Stimulated activated CD8-positive, alpha-beta memory T cell treated with anti-CD3 and anti-CD28 coated beads, Interleukin-7, amount 100 ng/mL, for 48 hours (primary cell): ENCODE measurements around the gene ADAM19.

Source experiments
- DNase-seq, 2 donors: peaks; one replicate each; pipeline ENCODE4 v3.0.0-alpha.2; 2020; ENCODE audit warnings: low read depth in 1 of 2; ENCODE audit errors: extremely low read depth in 1 of 2

The ADAM19 gene

DNA sequence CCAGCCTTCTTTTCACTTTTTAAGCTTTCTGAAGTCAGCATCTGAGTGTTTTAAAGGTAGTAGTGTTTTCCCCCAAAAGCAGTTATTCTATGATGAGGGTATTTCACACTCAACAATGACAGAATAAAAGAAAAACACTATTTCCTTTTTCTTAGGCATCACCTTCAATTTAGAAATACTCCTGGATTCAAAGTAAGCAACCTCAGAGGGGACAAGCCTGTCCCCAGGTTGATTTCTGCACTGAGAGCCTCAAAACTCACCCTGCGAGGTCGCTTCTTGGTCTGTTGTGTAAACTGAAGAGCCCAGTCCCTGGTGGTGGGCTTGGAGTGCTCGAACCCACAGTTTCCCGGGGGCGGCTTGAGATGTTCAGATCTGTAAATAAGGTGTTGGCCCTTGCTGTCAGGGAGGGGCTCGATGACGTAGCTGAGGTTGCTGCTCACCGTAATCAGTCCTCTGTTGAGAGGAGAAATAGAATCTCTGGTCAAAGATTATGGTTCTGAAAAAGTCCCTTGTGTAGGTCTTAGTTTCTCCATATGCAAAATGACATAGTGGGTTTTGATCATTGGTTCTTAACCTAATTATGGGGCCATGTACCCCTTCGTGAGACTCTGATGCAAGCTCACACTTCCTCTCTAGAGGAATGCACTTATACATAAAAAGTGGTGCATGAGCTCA is 55.9 kb downstream of the ADAM19 start:
- DNase-seq = no peak

DNA sequence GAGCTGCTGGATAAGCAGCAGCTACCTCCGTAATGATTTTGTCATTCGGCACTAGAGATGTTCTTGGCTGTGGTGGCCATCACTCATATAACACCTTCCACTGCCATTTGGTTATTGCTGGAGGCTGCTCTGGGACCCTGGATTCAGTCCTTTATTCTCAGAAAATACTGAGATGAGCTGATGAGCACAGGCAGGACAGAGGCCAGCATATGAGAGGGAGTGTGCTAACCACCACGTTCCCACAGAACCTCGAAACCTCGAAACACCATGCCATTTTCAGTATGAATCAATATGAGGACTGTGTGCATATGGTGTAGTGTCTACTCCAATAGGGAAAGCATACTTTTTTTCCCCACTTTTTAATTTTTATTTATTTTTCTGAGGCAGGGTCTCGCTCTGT is 56.6 kb downstream of the ADAM19 start:
- peak in 1 of 2 donors; percentile 26 for DNase-seq

DNA sequence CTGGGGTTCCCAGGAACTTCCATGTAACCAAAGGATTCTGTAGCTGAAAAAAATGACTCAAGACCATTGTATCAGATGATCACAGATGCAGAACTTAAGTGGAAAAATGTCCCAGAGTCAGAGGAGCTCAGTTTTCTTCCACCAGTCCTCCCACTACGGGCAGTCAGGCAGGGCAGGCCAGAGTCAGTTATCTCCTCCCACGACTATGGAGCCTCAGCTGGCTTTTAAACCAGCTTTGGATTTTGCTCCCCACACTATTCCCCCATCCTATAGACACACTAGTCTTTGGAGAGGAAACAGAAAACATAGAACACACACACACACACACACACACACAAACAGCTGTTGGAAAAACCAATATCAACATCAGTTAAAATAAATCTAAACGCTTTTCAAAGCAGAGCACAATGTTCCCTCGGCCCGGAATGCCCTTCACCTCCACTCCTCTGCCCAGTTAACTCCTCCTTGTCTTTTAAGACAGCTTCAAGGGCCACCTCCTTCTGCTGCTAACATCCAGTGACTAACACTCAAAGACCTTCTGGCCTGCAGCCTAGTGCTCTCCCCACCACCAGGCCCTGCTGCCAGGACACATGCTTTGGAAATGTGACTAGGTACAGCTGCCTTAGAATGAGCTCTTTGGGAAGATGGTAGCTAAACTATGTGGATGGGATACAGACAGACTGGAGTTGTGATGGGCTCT is 58.8 kb downstream of the ADAM19 start:
- DNase-seq = no peak

DNA sequence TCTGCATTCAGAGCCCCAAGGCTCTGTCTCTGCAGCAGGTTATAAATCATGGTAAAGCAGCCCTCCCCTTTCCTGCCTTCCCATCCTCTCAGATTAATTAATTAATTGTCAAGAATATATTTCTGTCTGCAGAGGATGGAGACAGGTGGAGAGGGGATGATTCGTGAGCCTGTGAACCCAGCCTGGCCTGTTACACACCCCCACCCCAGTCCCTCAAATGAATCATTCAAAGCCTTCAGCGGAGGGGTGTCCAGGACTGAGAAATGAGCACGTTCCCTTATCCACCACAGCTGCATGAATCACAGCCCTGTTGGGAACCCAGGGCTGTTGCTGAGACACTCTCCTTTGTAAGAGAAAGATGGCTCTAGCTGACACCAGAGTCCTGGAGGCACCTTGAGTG is 59.6 kb downstream of the ADAM19 start:
- peak in 1 of 2 donors; percentile 51 for DNase-seq

DNA sequence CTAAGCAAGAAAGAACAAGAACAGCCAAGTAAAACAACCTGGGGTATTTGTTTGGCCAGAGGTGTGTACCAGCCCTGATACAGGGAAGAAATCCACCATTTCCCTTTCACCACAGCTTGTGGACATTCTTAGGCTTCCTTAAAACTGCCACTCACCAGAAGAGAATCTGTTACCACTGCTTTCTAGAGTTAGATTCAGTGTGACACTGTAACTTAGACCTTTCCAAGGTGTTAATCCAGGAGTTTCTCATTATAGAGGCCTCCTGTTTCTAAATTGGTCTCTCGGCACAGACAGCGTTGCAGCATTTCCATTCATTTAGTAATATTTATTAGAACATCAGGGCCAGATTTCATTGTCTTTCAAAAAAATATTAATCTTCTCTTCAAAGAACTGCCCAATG is 60.6 kb downstream of the ADAM19 start:
- DNase-seq = no peak

DNA sequence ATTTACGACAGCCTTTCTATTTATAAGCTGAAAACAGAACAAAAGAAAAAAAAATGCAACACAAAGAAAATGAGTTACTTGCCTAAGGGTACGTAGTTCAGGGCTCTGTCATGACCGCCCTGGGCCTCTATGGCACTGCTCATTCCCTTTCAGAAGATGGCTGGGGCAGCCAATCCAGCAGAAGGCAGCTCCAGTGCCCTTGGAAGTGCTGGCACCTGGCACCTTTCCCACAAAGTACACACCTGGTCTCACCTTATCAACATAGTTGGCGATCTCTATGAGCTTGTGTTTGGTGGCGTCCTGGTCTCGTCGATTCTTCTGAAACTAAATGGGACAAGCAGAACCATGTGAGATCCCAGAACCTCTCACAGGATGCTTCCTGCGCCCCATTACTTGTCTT is 62.4 kb downstream of the ADAM19 start:
- no peak for DNase-seq

DNA sequence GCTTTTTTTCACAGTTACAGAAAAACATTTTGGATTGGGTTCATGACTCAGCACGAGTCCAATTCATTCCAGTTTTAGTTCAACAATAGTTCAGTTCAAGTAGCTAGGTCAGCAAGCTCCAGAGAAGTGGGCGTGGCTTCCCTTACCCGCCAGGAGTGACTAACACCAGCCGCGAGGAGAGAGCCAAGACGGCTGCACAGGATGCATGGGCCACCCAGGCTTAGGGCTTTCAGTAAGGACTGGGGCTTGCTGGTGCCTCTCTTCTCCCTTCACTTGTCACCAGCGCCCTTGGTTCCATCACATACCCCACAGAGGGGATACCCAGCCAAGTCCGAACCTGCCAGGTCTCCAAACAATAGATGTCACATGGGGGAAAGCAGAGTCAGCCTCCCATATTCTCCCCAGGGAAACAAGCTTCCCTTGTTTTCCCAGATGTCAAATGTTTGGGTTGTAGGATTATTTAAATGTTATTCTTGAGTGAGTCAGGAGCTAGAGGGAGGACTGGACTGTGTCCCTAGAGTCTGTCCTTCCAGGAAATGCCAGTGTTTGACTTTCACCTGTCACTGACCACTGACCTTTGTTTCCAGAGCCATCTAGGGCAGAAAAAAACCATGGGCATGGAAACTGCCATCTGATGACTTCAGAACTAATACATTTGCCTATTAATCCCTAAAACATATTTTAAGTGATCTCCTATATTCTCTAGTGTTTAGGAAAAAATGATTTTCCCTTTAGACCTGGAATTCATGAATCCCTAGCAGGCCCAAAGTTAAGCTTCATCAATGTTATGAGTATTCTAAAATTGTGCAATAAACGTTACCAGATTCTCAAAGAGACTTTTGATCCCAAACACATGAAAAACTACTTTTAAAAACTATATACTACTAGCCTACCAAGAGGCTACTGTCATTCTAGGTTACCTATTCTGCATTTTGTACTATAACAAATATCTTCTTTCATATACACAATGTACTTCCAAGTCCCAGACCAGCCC is 63.6 kb downstream of the ADAM19 start:
- peak in 1 of 2 donors; percentile 24 for DNase-seq

DNA sequence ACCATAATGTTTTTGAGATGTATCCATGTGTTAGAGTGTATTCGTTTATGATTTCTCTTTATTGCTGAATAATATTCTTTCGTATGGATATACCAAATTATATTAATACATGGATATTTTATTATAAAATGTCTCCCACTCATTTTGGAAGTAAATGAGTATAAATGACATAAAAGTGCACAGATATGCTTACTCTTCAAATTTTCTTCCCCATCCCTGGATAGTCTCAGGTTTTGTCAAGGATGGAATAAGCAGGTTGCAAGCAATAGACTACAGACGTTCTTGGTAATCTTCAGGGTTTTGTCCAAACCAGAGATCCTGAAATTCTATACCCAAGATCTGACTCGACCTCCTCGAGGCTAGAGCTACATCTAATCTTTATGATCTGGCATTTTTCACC is 64.9 kb downstream of the ADAM19 start:
- no peak for DNase-seq

DNA sequence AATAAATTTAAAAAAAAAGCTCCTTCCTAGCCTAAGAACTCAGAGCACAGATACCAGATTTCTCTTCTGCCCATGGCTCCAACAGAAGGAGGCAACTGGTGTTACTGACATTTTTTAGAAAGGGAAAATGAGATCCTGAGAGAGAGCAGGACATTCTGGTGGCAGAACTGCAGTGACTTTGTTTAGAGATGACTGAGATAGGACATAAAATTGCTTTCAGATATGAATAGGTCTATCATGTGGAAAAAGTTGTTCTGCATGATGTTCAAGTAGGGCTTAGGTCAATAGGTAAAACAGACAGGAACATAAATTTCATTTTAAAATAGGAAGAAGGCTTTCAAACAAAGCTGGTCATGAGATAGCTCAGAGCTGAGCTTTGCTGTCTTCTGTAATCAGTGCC is 66.0 kb downstream of the ADAM19 start:
- no peak for DNase-seq

DNA sequence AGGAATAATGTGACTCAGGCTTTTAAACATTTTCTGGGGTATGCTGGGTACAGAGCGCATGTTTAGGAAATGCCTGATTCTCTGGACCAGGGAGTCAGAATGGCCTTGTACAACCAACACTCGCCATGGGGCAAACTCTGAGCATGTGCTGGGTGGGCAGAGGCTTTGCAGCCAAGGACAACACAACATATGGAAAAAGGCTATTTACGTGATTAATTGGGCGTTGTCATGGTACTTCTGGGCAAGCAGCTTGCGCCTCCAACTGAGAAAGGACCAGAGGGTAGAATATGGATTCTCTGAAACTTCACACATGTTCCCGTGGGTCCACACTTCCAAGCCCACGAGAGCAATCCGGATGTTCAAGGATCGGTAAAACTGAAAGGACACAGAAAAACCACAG is 66.5 kb downstream of the ADAM19 start:
- no peak for DNase-seq

DNA sequence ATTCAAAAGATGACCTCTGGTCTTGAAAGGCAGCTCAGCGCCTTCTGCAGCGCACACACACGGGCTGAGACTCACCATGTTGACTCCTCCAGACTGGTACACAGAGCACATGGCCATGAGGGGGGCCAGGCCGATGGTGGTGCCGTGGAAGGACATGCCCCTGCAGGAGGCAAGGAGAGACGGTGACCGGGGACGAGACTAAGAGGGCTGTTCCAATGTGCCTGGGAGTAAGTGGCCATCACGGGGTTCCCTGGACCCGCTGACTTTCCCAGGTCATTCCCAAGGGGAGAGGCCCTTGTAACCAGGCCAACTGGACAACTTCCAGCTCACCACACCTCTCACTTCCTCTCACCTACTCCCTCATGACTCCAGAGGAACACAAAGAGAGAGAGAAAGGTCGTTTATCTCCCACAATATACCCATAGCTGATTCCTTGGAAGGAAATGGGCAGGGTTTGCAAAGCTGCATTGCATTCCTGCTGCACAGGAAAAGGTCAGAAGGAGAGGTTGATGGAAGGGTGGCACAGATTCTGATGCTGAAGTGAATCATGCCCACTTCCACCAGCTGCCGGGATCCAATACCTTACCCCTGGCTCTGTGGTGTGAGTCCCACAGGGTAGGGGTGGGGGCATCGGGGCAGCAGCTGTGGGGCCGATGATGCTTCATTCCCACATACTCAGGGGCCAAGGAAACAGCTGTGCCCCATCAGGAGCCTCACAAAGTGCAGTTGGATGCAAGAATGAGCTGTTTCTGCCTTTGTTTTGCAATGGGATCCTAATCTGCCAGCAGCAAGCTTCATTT is 68.4 kb downstream of the ADAM19 start:
- DNase-seq = no peak

DNA sequence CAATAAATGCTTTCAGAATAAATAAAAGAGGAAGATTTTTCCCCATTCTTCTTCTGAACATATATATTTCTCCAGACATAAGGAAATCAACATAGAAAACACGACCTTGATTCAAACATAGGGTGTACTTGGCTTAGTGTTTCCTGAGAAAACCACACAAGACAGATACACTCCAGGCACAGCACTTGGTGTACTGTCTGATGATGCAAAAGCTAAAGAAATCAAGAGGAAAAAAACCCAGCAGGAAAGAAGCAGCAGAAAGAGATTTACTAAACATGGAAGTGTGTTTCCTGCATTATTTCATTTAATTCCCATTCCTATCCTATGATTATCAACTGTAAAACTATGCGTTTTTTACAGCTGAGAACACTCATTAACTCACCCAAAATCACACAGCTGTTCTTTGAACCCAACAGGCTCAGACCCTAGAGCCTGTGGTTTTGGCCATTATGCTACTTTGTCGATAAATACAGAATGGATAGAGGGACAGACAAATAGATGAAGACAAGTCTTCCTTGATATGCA is 69.4 kb downstream of the ADAM19 start:
- no peak for DNase-seq

DNA sequence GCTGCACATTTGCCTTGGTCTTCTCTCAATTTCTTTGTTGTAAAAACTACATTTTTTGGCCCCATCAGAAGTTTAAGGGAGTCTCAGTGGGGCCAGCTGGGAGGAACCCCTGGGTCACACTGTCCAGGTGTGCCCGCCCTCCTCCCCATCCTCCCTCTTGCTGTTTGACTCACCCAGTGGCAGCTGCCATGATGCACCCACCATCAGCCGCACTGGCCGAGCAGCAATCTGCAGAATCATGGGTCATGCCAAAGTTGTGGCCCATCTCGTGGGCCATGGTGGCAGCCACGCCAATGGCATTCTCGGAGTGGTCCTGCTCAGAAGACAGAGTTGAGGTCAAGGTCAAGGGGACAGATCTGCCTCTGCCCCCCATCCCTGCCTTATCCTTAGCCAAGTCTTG is 70.1 kb downstream of the ADAM19 start:
- no peak for DNase-seq

DNA sequence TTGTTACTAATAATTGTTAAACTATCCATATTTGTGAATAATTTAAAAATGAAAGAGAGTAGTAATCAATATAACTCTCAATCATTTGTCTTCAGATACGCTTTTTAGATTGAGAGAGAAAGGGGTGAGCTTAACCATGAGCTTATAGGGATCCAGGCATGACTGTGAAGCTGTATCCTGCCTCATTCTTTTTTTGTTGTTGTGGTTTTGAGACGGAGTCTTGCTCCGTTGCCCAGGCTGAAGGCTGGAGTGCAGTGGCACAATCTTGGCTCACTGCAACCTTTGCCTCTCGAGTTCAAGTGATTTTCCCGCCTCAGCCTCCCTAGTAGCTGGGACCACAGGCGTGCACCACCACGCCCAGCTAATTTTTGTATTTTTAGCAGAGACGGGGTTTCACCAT is 71.5 kb downstream of the ADAM19 start:
- no peak for DNase-seq

DNA sequence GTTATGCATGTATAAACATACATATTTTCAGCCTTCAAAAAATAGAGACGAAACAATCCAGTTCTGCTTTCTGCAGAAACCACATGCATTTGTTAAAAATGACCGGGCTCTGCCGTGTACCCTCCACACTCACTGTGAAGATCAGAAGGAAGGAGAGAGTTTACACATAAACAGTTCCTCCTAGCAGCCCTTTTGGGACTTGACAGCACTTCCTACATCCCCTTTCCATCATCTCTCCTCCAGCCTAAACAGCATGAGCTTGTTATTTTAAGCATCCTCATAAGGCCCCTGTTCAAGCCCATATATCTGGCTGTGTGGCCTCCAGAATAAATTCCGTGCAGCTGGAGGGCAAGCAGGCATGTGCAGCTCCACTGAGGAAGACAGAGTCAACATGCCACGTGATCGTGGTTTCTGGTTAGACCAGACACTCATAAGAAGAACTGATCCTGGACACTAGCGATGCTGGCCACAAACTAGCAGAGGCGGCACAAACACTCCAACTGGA is 73.4 kb downstream of the ADAM19 start:
- DNase-seq = no peak

DNA sequence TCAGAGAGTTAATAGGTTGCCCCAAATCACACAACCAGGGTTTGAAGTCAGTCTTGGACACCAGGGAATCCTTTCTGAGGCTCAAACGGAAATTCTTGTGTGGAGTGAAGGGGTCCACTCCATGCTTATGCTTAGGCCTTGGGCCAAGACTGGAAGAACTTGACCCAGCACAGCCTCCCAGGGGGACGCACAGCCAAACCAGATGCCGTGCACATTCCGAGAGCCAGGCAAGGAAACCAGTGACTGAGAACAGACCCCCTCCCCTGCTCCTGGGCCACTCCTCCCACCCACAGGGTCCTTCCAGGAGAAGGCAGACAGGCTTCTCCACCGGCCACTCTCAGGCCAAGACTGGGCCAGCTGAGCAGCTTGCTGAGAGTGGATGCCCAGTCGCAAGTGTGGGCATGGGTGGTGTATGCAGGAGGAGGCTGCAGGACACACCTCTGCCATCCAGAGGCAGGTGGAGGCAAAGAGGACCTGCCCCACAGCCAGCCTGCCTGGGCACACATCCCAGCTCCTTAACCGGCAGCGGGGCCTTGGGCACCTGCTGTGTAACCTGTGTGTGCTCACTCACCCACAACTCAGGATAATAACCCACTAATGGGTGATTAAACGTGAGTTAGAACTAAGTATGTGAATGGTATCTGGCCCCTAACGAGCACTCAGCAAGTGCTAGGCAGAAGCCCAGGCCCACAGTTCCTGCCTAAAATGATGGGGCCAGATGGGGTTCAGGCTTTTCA is 77.5 kb downstream of the ADAM19 start:
- no peak for DNase-seq

DNA sequence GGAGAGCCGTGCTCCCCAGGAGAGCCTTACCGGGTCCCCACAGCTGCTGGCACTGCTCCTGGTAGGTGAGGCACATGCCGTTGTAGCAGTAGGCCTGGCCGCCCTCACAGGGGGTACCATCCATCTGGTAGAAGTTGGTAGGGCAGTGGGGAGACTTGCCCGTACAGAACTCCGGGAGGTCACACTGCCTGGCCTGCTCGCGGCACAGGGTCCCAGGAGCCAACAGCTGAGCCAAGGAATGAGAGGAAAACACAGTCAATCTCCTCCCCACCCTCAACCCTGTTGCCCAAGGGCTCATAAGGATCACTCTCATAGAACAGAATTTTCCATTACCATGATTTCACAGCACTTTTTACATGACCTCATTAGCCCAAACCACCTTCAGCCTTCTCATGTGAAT is 78.7 kb downstream of the ADAM19 start:
- DNase-seq = no peak

DNA sequence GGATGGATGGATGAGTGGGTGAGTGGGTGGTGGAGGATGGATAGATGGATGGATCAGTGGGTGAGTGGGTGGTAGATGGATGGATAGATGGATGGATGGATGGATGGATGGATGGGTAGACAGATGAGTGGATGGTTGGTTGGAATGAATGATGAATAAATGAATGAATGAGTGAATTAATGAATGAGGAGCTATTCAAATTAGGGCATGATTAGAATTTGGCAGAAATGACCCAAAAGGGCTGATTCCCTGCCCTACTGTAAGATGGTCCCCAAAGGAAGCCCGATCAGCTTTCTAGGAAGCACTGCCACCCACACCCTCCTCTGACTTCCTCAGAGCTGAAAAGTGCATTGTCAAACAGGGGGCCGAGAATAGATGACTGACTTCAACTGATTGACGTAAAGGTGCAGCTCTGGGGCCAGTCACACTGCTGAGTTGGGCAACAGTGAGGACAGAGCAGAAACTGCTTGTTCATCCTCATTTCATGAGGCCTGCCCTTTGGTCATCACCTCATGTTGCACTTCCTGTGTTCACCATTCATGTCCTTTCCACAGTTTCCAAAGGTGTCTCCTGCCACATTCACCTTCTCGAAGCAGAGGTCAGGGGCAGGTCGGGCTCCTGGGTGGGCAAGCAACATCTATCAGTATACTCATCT is 81.3 kb downstream of the ADAM19 start:
- no peak for DNase-seq

DNA sequence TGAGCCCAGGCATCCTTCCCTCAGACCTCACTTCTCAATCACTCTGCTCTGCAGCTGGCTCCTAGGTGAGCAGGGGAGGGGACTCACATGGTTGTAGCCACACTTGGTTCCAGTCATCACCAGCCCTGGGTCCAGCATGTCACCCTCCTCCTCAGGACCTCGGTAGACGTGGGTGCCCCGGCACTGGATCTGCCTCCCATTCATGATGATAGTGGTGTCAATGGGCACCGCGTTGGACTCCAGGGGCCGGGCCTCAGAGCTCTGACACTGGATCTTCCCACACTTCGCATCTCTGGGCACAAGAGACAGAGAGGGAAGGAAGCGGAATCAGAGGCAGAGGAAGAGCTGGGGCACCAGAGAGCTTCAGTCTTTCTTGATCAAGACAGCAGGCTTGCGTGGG is 82.7 kb downstream of the ADAM19 start:
- DNase-seq = no peak
